GM10847 (cell line): ENCODE measurements around the gene BTAF1.

Experiments used
- POLR2A ChIP-seq: IDR thresholded peaks from 2 replicates; pipeline ENCODE4 v1.6.1; 2011; ENCODE audit not compliant: insufficient read length; ENCODE audit errors: extremely low read depth

Gene BTAF1

DNA sequence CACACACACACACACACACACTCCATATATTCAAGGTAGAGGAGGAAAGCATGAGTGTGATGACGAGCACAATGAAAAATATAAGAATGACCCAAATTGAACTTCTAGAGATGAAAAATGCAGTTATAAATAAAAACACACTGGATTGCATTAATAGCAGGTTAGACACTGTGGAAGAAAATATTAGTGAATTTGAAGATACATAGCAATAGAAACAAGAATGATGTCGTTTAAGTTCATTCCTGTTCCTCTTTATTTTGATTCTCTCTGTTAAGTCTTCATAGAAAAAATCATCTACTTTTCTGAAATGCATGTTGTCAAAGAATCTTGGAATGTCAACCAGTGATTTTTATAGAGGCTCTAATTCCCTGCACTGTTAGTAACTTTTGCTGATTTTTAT, 78.4 kb downstream of the BTAF1 start:
- TF ChIP-seq POLR2A = no peak

DNA sequence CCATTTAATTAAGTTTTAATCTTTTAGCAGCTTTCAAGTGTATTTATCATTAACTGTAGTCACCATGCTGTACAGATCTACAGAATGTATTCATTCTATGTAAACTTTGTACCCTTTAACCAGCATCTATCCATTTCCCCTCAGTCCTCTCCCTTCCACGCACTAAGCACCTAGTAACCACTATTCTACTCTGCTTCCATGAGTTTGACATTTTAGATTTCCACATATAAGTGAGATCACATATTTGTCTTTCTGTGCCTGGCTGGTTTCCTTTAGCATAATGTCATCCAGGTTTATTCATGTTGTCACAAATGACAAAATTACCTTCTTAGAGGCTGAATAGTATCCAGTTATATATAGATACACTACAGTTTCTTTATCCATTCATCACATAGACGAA, 79.7 kb downstream of the BTAF1 start:
- TF ChIP-seq POLR2A = no peak

DNA sequence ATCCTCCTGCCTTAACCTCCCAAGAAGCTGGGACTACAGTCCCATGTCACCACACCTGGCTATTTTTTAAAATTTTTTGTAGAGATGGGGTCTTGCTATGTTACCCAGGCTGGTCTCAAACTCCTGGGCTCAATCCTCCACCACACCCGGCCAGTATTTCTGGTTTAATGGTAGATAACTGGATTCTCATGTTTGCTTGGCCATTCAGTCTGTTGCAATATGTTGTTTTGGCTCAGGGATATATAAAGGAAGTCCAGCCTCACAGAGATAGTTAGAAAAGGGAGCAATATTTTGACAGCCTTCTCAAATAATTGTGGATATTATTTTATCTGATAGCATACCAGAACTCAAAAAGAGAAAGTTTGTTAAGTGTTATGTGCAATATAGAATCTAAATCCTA, 82.4 kb downstream of the BTAF1 start:
- no peak for TF ChIP-seq POLR2A

- TF ChIP-seq POLR2A = no peak
These were observed 85.9 kb downstream of the BTAF1 start for GRCh38 chr10:92009445-92009844.

- TF ChIP-seq POLR2A = no peak
These were observed 86.6 kb downstream of the BTAF1 start for GRCh38 chr10:92010047-92010735.

DNA sequence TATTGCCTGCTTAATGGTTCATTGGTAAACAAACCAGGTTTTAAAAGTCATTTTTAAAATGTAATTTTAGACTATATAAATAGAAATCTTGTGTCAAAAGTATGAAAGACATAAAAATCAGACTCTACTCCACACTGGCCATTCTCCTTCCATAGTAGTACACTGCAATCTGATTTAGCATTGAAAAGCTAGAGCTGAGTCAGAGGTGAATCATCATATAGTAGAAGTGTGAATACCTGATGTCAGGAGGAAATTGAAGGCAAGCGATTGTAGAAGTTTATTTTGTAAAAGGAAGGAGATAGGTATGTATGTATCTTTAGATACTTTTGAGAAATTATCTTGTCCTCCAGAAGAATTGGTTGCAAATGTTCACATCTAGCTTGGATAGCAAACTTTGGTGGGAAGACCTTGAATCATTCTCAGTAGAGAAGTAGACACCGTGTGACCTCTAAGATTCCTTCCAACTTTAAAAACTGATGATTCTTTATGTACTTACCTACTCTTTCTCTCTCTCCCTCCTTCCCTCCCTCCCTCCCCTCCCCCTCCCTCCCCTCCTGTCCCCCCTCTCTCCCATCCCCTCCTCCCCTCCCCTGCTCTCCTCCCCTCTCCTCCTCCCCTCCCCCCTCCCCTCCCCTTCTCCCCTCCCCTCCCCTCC, 88.1 kb downstream of the BTAF1 start:
- no peak for TF ChIP-seq POLR2A

GRCh38 chr10:92014620-92015019, 91.0 kb downstream of the BTAF1 start:
- no peak for TF ChIP-seq POLR2A

DNA sequence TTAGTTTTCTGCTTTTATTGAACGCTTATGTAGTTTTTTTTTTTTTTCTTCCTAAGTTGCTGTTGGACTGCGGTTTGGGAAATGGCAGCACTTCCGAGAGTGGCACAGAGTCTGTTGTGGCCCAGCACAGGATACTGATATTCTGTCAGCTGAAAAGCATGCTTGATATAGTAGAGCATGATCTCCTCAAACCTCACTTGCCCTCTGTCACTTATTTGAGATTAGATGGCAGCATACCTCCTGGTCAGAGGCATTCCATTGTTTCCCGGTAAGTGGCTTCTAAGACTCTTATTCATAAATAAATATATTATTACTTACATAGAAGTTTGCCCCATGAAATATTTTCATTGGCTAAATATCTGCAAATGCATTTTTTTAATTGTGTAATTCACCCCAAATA, 101.1 kb downstream of the BTAF1 start:
- no peak for TF ChIP-seq POLR2A

GRCh38 chr10:92027141-92027540, 103.6 kb downstream of the BTAF1 start:
- no peak for TF ChIP-seq POLR2A

DNA sequence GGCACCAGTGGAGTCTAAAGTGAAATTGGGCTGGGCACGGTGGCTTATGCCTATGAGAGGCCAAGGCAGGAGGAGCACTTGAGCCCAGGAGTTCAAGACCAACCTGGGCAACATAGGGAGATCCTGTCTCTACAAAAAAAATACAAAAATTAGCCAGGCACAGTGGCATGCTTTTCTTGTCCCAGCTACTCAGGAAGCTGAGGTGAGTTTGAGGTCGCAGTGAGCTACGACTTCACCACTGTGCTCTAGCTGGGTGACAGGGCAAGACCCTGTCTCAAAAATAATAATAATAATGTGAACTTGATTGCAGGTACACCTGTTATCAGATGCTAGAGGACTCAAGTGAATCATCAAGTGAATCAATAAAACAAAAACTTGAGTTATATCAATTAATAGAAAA, 108.0 kb downstream of the BTAF1 start:
- no peak for TF ChIP-seq POLR2A

GRCh38 chr10:92038949-92039348, 115.4 kb downstream of the BTAF1 start:
- TF ChIP-seq POLR2A = no peak

GRCh38 chr10:92042541-92042940, 119.0 kb downstream of the BTAF1 start:
- no peak for TF ChIP-seq POLR2A

GRCh38 chr10:92045641-92046106, 122.1 kb downstream of the BTAF1 start:
- TF ChIP-seq POLR2A = no peak

- no peak for TF ChIP-seq POLR2A
These were observed 123.6 kb downstream of the BTAF1 start for GRCh38 chr10:92047215-92047614.

- no peak for TF ChIP-seq POLR2A
These were observed 128.5 kb downstream of the BTAF1 start for GRCh38 chr10:92052088-92052487.

DNA sequence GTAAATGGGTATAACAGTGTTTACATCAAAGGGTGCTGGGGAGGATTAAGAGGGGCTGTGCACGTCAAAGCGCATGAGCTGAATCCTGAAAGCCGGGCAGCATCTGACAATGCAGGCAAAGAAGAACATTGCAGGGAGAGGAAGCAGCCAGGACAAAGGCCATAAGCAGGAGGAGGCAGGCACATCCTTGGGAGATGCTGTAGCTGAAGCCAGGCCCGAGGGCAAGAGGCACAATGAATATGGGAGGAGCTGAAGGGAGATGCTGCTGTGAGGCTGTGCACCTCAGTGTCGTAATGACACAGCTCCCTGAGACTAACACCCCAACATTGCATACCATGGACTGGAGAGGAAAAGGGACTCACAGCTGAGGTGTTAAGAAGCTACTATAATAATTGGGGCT, 129.2 kb downstream of the BTAF1 start:
- no peak for TF ChIP-seq POLR2A

DNA sequence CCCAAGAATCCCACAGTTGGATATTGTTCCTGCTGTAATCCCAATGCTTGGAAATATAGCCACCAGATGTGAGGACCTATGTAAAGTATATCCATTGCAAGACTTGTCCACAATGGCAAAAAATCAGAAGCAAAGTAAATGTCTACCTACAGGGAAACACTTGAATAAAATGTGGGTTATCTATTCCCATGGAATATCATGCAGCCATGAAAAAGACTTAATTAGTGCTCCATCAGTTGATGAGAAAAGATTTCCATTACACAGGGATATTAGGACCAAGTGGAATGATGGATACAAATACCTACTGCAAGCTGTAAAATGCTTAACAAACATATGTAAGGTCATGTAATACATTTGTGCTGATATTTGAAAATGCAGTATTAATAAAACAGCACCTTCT, 131.2 kb downstream of the BTAF1 start:
- TF ChIP-seq POLR2A = no peak
